ENCODE measurements around the gene PLEKHA3. TPM values are rescaled to one million over a fixed set of nuclear protein-coding genes. Genes with fewer than 3 reads are reported as not detected.

Gene PLEKHA3
- total RNA-seq, 6 donors from 2014 or later, result 5.2 to 28.9 (median 14.8) TPM

DNA sequence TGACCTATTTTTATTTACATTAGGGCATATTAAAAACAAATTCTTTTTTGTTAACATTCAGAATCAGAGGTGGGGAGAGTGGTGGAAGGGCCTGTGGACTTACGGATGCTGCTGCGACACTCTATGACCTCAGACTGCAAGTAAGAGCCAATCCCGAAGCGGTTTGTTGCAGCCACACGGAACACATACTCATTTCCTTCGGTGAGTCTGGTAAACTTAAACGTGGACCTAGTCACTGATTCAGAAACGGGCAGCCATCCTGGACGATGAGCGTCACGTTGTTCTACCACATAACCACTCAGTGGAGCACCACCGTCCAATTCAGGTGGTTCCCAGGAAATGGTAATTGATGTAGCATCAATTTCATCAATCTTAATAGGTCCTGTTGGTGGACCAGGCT lies 61.9 kb downstream of the PLEKHA3 start:
- H3K27ac ChIP-seq, result no peak overlapping the region
- no peak for DNase-seq
- no peaks in the 10 kb centered on the region for H3K4me1 ChIP-seq
- H3K36me3 ChIP-seq, result peaks cover 20 to 95% (median 64%) of the 10 kb centered on the region in 4 donors
- no peak for ATAC-seq (ENCODE audit: low FRiP score in 2 of 2)
- TF ChIP-seq, protein P1, sequence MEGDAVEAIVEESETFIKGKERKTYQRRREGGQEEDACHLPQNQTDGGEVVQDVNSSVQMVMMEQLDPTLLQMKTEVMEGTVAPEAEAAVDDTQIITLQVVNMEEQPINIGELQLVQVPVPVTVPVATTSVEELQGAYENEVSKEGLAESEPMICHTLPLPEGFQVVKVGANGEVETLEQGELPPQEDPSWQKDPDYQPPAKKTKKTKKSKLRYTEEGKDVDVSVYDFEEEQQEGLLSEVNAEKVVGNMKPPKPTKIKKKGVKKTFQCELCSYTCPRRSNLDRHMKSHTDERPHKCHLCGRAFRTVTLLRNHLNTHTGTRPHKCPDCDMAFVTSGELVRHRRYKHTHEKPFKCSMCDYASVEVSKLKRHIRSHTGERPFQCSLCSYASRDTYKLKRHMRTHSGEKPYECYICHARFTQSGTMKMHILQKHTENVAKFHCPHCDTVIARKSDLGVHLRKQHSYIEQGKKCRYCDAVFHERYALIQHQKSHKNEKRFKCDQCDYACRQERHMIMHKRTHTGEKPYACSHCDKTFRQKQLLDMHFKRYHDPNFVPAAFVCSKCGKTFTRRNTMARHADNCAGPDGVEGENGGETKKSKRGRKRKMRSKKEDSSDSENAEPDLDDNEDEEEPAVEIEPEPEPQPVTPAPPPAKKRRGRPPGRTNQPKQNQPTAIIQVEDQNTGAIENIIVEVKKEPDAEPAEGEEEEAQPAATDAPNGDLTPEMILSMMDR (IDR thresholded peaks at IDR 0.05), result no peak
- TF ChIP-seq POLR2A (IDR thresholded peaks at IDR 0.05) (no peak), EP300 (IDR thresholded peaks at IDR 0.05) (no peak), POLR2AphosphoS5 (IDR thresholded peaks at IDR 0.05) (no peak)
- no peaks in the 10 kb centered on the region for H3K27me3 ChIP-seq
- no peaks in the 10 kb centered on the region for H3K9me3 ChIP-seq
- 93 to 96% methylated on average over 12 of the region's 12 CpGs for WGBS, 2 donors
- H3K4me3 ChIP-seq, result no peak overlapping the region

GRCh38 chr2:178542569-178542968 lies 62.3 kb downstream of the PLEKHA3 start:
- WGBS, 2 donors, result 96 to 97% methylated on average over 5 of the region's 5 CpGs
- no peak for DNase-seq

DNA sequence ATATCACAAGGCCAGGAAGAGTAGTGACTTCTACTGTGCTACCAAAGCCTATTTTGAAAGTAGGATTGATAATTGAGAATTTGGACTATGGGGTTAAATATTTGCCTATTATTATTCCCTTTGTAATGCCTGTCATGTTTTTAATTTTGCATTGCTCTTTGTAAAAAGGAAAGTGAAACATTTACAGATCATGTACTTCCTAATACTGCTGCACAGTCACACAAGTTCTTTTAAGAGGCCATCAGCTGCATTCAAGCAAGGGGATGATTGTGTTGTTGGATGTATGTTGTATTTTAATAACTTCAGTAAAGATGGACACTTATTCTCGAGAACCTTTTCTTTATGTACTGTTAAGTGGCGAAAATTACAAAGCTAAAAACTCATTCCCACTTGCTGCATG lies 70.1 kb downstream of the PLEKHA3 start:
- no peak overlapping the region for H3K27ac ChIP-seq
- H3K4me1 ChIP-seq, result no peaks in the 10 kb centered on the region
- TF ChIP-seq POLR2A (IDR thresholded peaks at IDR 0.05) (no peak), EP300 (IDR thresholded peaks at IDR 0.05) (no peak), POLR2AphosphoS5 (IDR thresholded peaks at IDR 0.05) (no peak)
- TF ChIP-seq, protein P1 (IDR thresholded peaks at IDR 0.05), result no peak
- H3K27me3 ChIP-seq, result no peaks in the 10 kb centered on the region
- H3K9me3 ChIP-seq, result no peaks in the 10 kb centered on the region
- H3K4me3 ChIP-seq, result no peak overlapping the region
- DNase-seq, result no peak
- no peak for ATAC-seq (ENCODE audit: low FRiP score in 2 of 2)
- 95 to 98% methylated on average over 2 of the region's 2 CpGs for WGBS, 2 donors
- peaks cover 10 to 57% (median 31%) of the 10 kb centered on the region in 4 donors for H3K36me3 ChIP-seq

More at GRCh38 chr2:178542569-178542968, 62.3 kb downstream of the PLEKHA3 start:
- no peak for ATAC-seq (ENCODE audit: low FRiP score in 2 of 2)
- H3K9me3 ChIP-seq, result no peaks in the 10 kb centered on the region
- H3K4me3 ChIP-seq, result no peak overlapping the region
- TF ChIP-seq POLR2AphosphoS5 (IDR thresholded peaks at IDR 0.05) (no peak), POLR2A (IDR thresholded peaks at IDR 0.05) (no peak), EP300 (IDR thresholded peaks at IDR 0.05) (no peak)
- TF ChIP-seq, protein P1 (IDR thresholded peaks at IDR 0.05), result no peak
- H3K27me3 ChIP-seq, result no peaks in the 10 kb centered on the region
- peaks cover 20 to 91% (median 62%) of the 10 kb centered on the region in 4 donors for H3K36me3 ChIP-seq
- no peaks in the 10 kb centered on the region for H3K4me1 ChIP-seq
- H3K27ac ChIP-seq, result no peak overlapping the region

- Histone ChIP-seq H3K36me3 (peaks cover under 1 to 38% (median 20%) of the 10 kb centered on the region in 4 donors), H3K27ac (no peak overlapping the region), H3K9me3 (no peaks in the 10 kb centered on the region), H3K4me3 (no peak overlapping the region), H3K4me1 (no peaks in the 10 kb centered on the region), H3K27me3 (no peaks in the 10 kb centered on the region)
- 84 to 100% methylated on average over 2 of the region's 2 CpGs for WGBS, 2 donors
- DNase-seq, result no peak
- no peak for TF ChIP-seq POLR2A (IDR thresholded peaks at IDR 0.05)
- no peak for TF ChIP-seq POLR2AphosphoS5 (IDR thresholded peaks at IDR 0.05)
- TF ChIP-seq EP300 (IDR thresholded peaks at IDR 0.05), result no peak
- TF ChIP-seq, protein P1 (IDR thresholded peaks at IDR 0.05), result no peak
- ATAC-seq (ENCODE audit: low FRiP score in 2 of 2), result no peak
Measured at GRCh38 chr2:178553047-178553446, 72.8 kb downstream of the PLEKHA3 start.

Other genes with a start within 250 kb of the PLEKHA3 start
- gene PRKRA, start 29.3 kb upstream of the PLEKHA3 start, total RNA-seq, result 10 to 100 TPM; 31.4 to 64.0 (median 40.9) TPM
- 1 to 10 TPM in 5 of 6 donors, not detected in 1; 1.7 to 3.7 (median 2.1) TPM for gene PJVK, start 29.1 kb upstream of the PLEKHA3 start, total RNA-seq
- gene FKBP7, start 1.9 kb upstream of the PLEKHA3 start, total RNA-seq, result 10 to 100 TPM in 1 of 6 donors, 1 to 10 TPM in 5; 3.1 to 13.3 (median 5.3) TPM